K562 (cell line): ENCODE measurements around the gene CEND1. TPM values are rescaled to one million over a fixed set of nuclear protein-coding genes. Genes with fewer than 3 reads are reported as not detected.
A peak's percentile ranks its signal among the peaks of the same experiment; 100 is the strongest.

Experiments
- DDX20 ChIP-seq: fragments of 450-650 bp; IDR thresholded peaks from 2 replicates; pipeline ENCODE4 v1.6.1; 2016; ENCODE audit warnings: missing genetic modification characterization, low read depth, mild to moderate bottlenecking, missing compliant biosample characterization, moderate library complexity
- MAFF ChIP-seq: IDR thresholded peaks from 2 replicates; pipeline ENCODE4 v1.6.1; 2012; ENCODE audit warnings: low read length, improper control_type of control experiment
- POLR2A ChIP-seq: fragments of 450-650 bp; conservative IDR thresholded peaks from 2 replicates; pipeline ENCODE4 v1.6.1; 2016
- POLR2G ChIP-seq: fragments of 200-400 bp; formaldehyde crosslinking; IDR thresholded peaks from 2 replicates; pipeline ENCODE4 v1.6.1; 2017; ENCODE audit warnings: low read depth, mild to moderate bottlenecking, antibody characterized with exemption, low read length, moderate library complexity
- RBFOX2 ChIP-seq: fragments of 200-400 bp; formaldehyde crosslinking; IDR thresholded peaks from 2 replicates; pipeline ENCODE4 v1.6.1; 2017; ENCODE audit warnings: low read depth, mild to moderate bottlenecking, low read length, moderate library complexity
- RBM39 ChIP-seq: fragments of 200-400 bp; formaldehyde crosslinking; optimal IDR thresholded peaks from 2 replicates; pipeline ENCODE3; 2018; ENCODE audit warnings: low read depth, low read length
- SNRNP70 ChIP-seq: fragments of 200-400 bp; formaldehyde crosslinking; optimal IDR thresholded peaks from 2 replicates; pipeline ENCODE3; 2017; ENCODE audit warnings: low read depth, low read length
- polyA plus RNA-seq, 8 experiments: library from polyadenylated mRNA; depleted of rRNA in 4 of 8; stranded (reverse) in 5 of 8; unstranded in 3 of 8; fragments of >200 nt; fragmentation: Nextera tagmentation in 2 of 8; fragmentation: Illumina TruSeq in 1 of 8; extraction: Ambion mirVana in 2 of 8; extraction: Trizol in 1 of 8; gene quantifications; 2 replicates each; pipeline versions ENCODE4 v1.2.1 to v1.2.3, GENCODE V29; 2011 to 2014; ENCODE audit warnings: inconsistent platforms in 1 of 8, missing spikeins in 1 of 8
- total RNA-seq, 7 experiments: library from RNA; depleted of rRNA in 6 of 7; stranded (reverse); fragments of >200 nt in 6 of 7; fragmentation: Illumina TruSeq in 2 of 7; extraction: Trizol in 2 of 7; gene quantifications; 2 replicates each; pipeline versions ENCODE4 v1.2.1 to v1.2.3, GENCODE V29; 2011 to 2021; ENCODE audit warnings: low replicate concordance in 1 of 7
- TF ChIP-seq, protein P1 (sequence below): sonication (generic); formaldehyde crosslinking; IDR thresholded peaks from 2 replicates; pipeline ENCODE4 v1.8.0; 2023; ENCODE audit warnings: mild to moderate bottlenecking, missing genetic modification reagents
- TF ChIP-seq, protein P2 (sequence below), 3 experiments: IDR thresholded peaks in 2 of 3; conservative IDR thresholded peaks in 1 of 3; 2 replicates each; pipeline ENCODE4 v1.5.1; 2011 to 2012; ENCODE audit warnings: low read length in 3 of 3, mild to moderate bottlenecking in 3 of 3, control low read depth in 2 of 3, improper control_type of control experiment in 1 of 3, inconsistent platforms in 1 of 3, low read depth in 1 of 3, mixed read lengths in 1 of 3, moderate library complexity in 1 of 3; ENCODE audit not compliant: insufficient read depth in 2 of 3

CEND1 gene
- total and polyA plus RNA-seq, 9 of the 15 experiments (the other 6 are each of a cell fraction or from before 2014, with no cell fraction given) = 0.13 to 0.18 (median 0.16) TPM; not detected in 6

DNA sequence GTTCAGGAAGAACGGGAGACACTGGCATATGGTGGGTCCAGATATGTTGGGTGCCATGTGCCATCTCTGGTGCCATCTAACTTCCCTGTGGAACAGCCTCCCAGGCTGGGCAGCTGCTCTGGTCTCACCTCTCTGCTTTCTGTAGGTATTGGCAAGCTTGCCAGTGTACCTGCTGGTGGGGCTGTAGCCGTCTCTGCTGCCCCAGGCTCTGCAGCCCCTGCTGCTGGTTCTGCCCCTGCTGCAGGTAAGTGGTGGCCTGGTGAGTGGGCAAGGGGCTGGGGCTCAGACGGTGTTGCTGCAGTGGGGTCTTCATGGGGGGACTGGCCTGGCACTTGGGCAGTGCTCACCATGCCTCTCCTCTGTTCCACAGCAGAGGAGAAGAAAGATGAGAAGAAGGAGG, 22.5 kb upstream of the CEND1 start (continued):
- TF ChIP-seq, protein P1, sequence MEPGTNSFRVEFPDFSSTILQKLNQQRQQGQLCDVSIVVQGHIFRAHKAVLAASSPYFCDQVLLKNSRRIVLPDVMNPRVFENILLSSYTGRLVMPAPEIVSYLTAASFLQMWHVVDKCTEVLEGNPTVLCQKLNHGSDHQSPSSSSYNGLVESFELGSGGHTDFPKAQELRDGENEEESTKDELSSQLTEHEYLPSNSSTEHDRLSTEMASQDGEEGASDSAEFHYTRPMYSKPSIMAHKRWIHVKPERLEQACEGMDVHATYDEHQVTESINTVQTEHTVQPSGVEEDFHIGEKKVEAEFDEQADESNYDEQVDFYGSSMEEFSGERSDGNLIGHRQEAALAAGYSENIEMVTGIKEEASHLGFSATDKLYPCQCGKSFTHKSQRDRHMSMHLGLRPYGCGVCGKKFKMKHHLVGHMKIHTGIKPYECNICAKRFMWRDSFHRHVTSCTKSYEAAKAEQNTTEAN (CRISPR knock-in tag) = no peak
- TF ChIP-seq SNRNP70 (peak; percentile 27), MAFF (no peak), POLR2A (peak; percentile 10; the same call in 1 of the 2 replicates), RBM39 (peak; percentile 14), RBFOX2 (peak; percentile 80), POLR2G (peak; percentile 64), DDX20 (no peak)
- TF ChIP-seq, protein P2, sequence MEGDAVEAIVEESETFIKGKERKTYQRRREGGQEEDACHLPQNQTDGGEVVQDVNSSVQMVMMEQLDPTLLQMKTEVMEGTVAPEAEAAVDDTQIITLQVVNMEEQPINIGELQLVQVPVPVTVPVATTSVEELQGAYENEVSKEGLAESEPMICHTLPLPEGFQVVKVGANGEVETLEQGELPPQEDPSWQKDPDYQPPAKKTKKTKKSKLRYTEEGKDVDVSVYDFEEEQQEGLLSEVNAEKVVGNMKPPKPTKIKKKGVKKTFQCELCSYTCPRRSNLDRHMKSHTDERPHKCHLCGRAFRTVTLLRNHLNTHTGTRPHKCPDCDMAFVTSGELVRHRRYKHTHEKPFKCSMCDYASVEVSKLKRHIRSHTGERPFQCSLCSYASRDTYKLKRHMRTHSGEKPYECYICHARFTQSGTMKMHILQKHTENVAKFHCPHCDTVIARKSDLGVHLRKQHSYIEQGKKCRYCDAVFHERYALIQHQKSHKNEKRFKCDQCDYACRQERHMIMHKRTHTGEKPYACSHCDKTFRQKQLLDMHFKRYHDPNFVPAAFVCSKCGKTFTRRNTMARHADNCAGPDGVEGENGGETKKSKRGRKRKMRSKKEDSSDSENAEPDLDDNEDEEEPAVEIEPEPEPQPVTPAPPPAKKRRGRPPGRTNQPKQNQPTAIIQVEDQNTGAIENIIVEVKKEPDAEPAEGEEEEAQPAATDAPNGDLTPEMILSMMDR (IDR thresholded peaks at IDR 0.05 in 2 of 3, conservative IDR thresholded peaks at IDR 0.05 in 1 of 3; ENCODE audit: insufficient read depth in 2 of 3, low read depth in 1 of 3, low read length in 3 of 3) = no peak
